ENCODE data around the gene ADGRG1.
"Not testable (repeated sequence)": the region's sequence is repeated elsewhere in the genome, so short reads cannot be mapped to it uniquely, and the experiment has no call there.

ADGRG1 gene

GRCh38 chr16:57704011-57704904, 75.8 kb downstream of the ADGRG1 start:
- DNase-seq: peak; percentile 88

- peak; percentile 46 for DNase-seq
These were observed 76.7 kb downstream of the ADGRG1 start for GRCh38 chr16:57704905-57705852.

GRCh38 chr16:57706717-57707116, 78.3 kb downstream of the ADGRG1 start:
- DNase-seq: no peak

- DNase-seq: no peak
These were observed 78.9 kb downstream of the ADGRG1 start for GRCh38 chr16:57707331-57707730.

GRCh38 chr16:57708168-57708567, 79.7 kb downstream of the ADGRG1 start:
- DNase-seq: no peak

- DNase-seq: no peak
These were observed 81.2 kb downstream of the ADGRG1 start for GRCh38 chr16:57709663-57710062.

GRCh38 chr16:57711346-57711745, 82.9 kb downstream of the ADGRG1 start:
- no peak for DNase-seq

- DNase-seq: no peak
These were observed 83.6 kb downstream of the ADGRG1 start for GRCh38 chr16:57711993-57712392.

- DNase-seq: not testable (repeated sequence)
These were observed 84.1 kb downstream of the ADGRG1 start for GRCh38 chr16:57712569-57712968.

GRCh38 chr16:57713596-57713995, 85.2 kb downstream of the ADGRG1 start:
- no peak for DNase-seq

GRCh38 chr16:57714047-57714446, 85.6 kb downstream of the ADGRG1 start:
- no peak for DNase-seq

Measured in DMS53 (cell line).